HCT116 (cell line): ENCODE data around the gene CEP70. TPM values are rescaled to one million over a fixed set of nuclear protein-coding genes. Genes with fewer than 3 reads are reported as not detected.

Source experiments
- ATAC-seq: fragments of 200-7000 bp; cut with Tn5 transposase; 2 replicates; pipeline ENCODE4 v1.9.1; 2020; ENCODE audit warnings: mild to moderate bottlenecking, moderate library complexity
- BruUV-seq: library from RNA; stranded (reverse); fragments of 400-500 nt; replicated peaks from 2 replicates; lab custom pipeline; 2021; lab: Mats Ljungman, UMichigan
- CTCF ChIA-PET: fragments of 300-600 bp; sonication (Branson Sonifier 250); formaldehyde crosslinking; loops from one replicate; lab custom pipeline; 2021; ENCODE audit warnings: antibody characterized with exemption; lab: Charles Lee
- POLR2A ChIA-PET: fragments of 300-600, 350-600 bp; sonication (Branson Sonifier 250); formaldehyde crosslinking; loops from one replicate; lab custom pipeline; 2021; ENCODE audit warnings: antibody characterized with exemption; lab: Charles Lee
- RAD21 ChIA-PET, 2 experiments: fragments of 300-600 bp; sonication (Branson Sonifier 250); formaldehyde crosslinking; loops; one replicate each; lab custom pipeline; 2023; ENCODE audit warnings: low total read pairs in 2 of 2; ENCODE audit not compliant: uncharacterized antibody in 2 of 2, unreplicated experiment in 2 of 2, low non-redundant PET in 1 of 2; lab: Charles Lee
- DNase-seq: peaks from one replicate; pipeline ENCODE4 v3.0.0-alpha.2; 2010; ENCODE audit warnings: low read depth, low spot score
- H2AFZ ChIP-seq: fragments of 200-600 bp; shearing (Covaris generic), sonication (generic); 2 replicates; pipeline ENCODE4 v1.6.1; 2017; ENCODE audit warnings: low read depth, mixed run types, mixed read lengths, antibody characterized with exemption, low read length; ENCODE audit not compliant: poor library complexity, severe bottlenecking
- H3K27ac ChIP-seq: 2 replicates; pipeline ENCODE4 v1.5.1; 2012; ENCODE audit warnings: low read depth, low read length
- H3K27me3 ChIP-seq: fragments of 200-600 bp; sonication (generic); 2 replicates; pipeline ENCODE4 v1.6.1; 2016; ENCODE audit warnings: mixed run types, low read length, mixed read lengths; ENCODE audit not compliant: insufficient read depth
- H3K36me3 ChIP-seq, 2 experiments: fragments of 200-500 bp in 1 of 2; fragments of 200-600 bp in 1 of 2; sonication (Bioruptor generic) in 1 of 2; sonication (generic) in 1 of 2; 2 replicates each; pipeline versions ENCODE4 v1.5.1 to v1.6.1; 2014 to 2016; ENCODE audit warnings: low read length in 2 of 2, inconsistent platforms in 1 of 2, mixed read lengths in 1 of 2, mixed run types in 1 of 2; ENCODE audit not compliant: insufficient read depth in 2 of 2, control insufficient read depth in 1 of 2
- H3K4me1 ChIP-seq, 2 experiments: fragments of 200-600 bp in 1 of 2; sonication (generic) in 1 of 2; 2 replicates each; pipeline versions ENCODE4 v1.5.1 to v1.6.1; 2012 to 2017; ENCODE audit warnings: low read length in 2 of 2, inconsistent platforms in 1 of 2, mild to moderate bottlenecking in 1 of 2, mixed read lengths in 1 of 2, mixed run types in 1 of 2, moderate library complexity in 1 of 2; ENCODE audit not compliant: insufficient read depth in 2 of 2, control insufficient read depth in 1 of 2
- H3K4me2 ChIP-seq: fragments of 200-600 bp; sonication (generic); 2 replicates; pipeline ENCODE4 v1.6.1; 2017; ENCODE audit warnings: mixed run types, low read length, mixed read lengths
- H3K4me3 ChIP-seq, 2 experiments: fragments of 200-600 bp in 1 of 2; sonication (generic) in 1 of 2; replicated peaks in 1 of 2; 2 replicates each; pipeline ENCODE4 v1.5.1; 2011 to 2016; ENCODE audit warnings: low read length in 2 of 2, control low read depth in 1 of 2, low read depth in 1 of 2, mild to moderate bottlenecking in 1 of 2, mixed read lengths in 1 of 2, mixed run types in 1 of 2
- H3K79me2 ChIP-seq: fragments of 200-600 bp; sonication (generic); 2 replicates; pipeline ENCODE4 v1.6.1; 2017; ENCODE audit warnings: mild to moderate bottlenecking, mixed run types, low read length, moderate library complexity, mixed read lengths; ENCODE audit not compliant: insufficient read depth
- H3K9ac ChIP-seq: fragments of 200-600 bp; sonication (generic); 2 replicates; pipeline ENCODE4 v1.6.1; 2016; ENCODE audit warnings: low read length, mixed read lengths
- H3K9me2 ChIP-seq: fragments of 200-600 bp; sonication (generic), shearing (Covaris generic); 2 replicates; pipeline ENCODE4 v1.6.1; 2017; ENCODE audit warnings: mixed run types, mild to moderate bottlenecking, moderate library complexity; ENCODE audit not compliant: insufficient read depth
- H3K9me3 ChIP-seq, 2 experiments: fragments of 200-500 bp in 1 of 2; fragments of 200-600 bp in 1 of 2; sonication (Bioruptor generic) in 1 of 2; sonication (generic) in 1 of 2; 2 replicates each; pipeline ENCODE4 v1.6.1; 2014 to 2017; ENCODE audit warnings: low read length in 2 of 2, mixed read lengths in 2 of 2, inconsistent platforms in 1 of 2, low read depth in 1 of 2, mild to moderate bottlenecking in 1 of 2, mixed run types in 1 of 2, moderate library complexity in 1 of 2; ENCODE audit not compliant: control insufficient read depth in 1 of 2, insufficient read depth in 1 of 2
- H4K20me1 ChIP-seq: fragments of 200-600 bp; sonication (generic), shearing (Covaris generic); 2 replicates; pipeline ENCODE4 v1.6.1; 2017; ENCODE audit warnings: mixed run types, mild to moderate bottlenecking, moderate library complexity; ENCODE audit not compliant: insufficient read depth
- CBX3 ChIP-seq: IDR thresholded peaks from 2 replicates; pipeline ENCODE4 v1.6.1; 2012; ENCODE audit warnings: low read depth
- CEBPB ChIP-seq: IDR thresholded peaks from 2 replicates; pipeline ENCODE4 v1.6.1; 2012; ENCODE audit warnings: low read depth
- CTCF ChIP-seq, 3 experiments: fragments of 200-600 bp in 1 of 3; sonication (generic) in 1 of 3; IDR thresholded peaks in 2 of 3; conservative IDR thresholded peaks in 1 of 3; 2 replicates each; pipeline ENCODE4 v1.5.1; 2012 to 2017; ENCODE audit warnings: low read depth in 2 of 3, low read length in 2 of 3, antibody characterized with exemption in 1 of 3, borderline replicate concordance in 1 of 3, control low read depth in 1 of 3, mild to moderate bottlenecking in 1 of 3, mixed read lengths in 1 of 3, mixed run types in 1 of 3, moderate library complexity in 1 of 3; ENCODE audit not compliant: insufficient read depth in 1 of 3
- EGR1 ChIP-seq: IDR thresholded peaks from 2 replicates; pipeline ENCODE4 v1.6.1; 2012; ENCODE audit warnings: low read depth
- ELF1 ChIP-seq: IDR thresholded peaks from 2 replicates; pipeline ENCODE4 v1.6.1; 2012; ENCODE audit warnings: low read depth, borderline replicate concordance
- EZH2 ChIP-seq: fragments of 200-600 bp; sonication (generic); IDR thresholded peaks from 2 replicates; pipeline ENCODE4 v1.6.1; 2017; ENCODE audit warnings: antibody characterized with exemption, mixed run types
- EZH2phosphoT487 ChIP-seq: fragments of 200-600 bp; IDR thresholded peaks from 2 replicates; pipeline ENCODE4 v1.6.1; 2018; ENCODE audit warnings: antibody characterized with exemption, borderline replicate concordance
- FOSL1 ChIP-seq: IDR thresholded peaks from 2 replicates; pipeline ENCODE4 v1.6.1; 2012; ENCODE audit warnings: low read depth
- JUND ChIP-seq: IDR thresholded peaks from 2 replicates; pipeline ENCODE4 v1.6.1; 2012
- POLR2A ChIP-seq: IDR thresholded peaks from 2 replicates; pipeline ENCODE4 v1.7.0; 2011; ENCODE audit warnings: borderline replicate concordance; ENCODE audit not compliant: insufficient read depth, insufficient read length; ENCODE audit errors: extremely low read depth
- POLR2AphosphoS5 ChIP-seq: IDR thresholded peaks from 2 replicates; pipeline ENCODE4 v1.6.1; 2011; ENCODE audit warnings: mild to moderate bottlenecking, low read depth, low read length, moderate library complexity
- RAD21 ChIP-seq: IDR thresholded peaks from 2 replicates; pipeline ENCODE4 v1.6.1; 2012; ENCODE audit warnings: low read depth, mild to moderate bottlenecking
- SIN3A ChIP-seq: IDR thresholded peaks from 2 replicates; pipeline ENCODE4 v1.6.1; 2012; ENCODE audit warnings: low read depth
- SRF ChIP-seq: IDR thresholded peaks from 2 replicates; pipeline ENCODE4 v1.6.1; 2012; ENCODE audit warnings: low read depth
- TCF7L2 ChIP-seq: IDR thresholded peaks from 2 replicates; pipeline ENCODE4 v1.7.0; 2011; ENCODE audit warnings: borderline replicate concordance, inconsistent platforms; ENCODE audit not compliant: insufficient read depth, insufficient read length; ENCODE audit errors: extremely low read depth
- YY1 ChIP-seq: IDR thresholded peaks from 2 replicates; pipeline ENCODE4 v1.6.1; 2011; ENCODE audit warnings: low read length, low read depth, moderate library complexity, mild to moderate bottlenecking; ENCODE audit not compliant: insufficient replicate concordance; ENCODE audit errors: extremely low read depth
- ZBTB33 ChIP-seq: IDR thresholded peaks from 2 replicates; pipeline ENCODE4 v1.6.1; 2011; ENCODE audit warnings: mild to moderate bottlenecking, low read length, moderate library complexity; ENCODE audit not compliant: insufficient replicate concordance; ENCODE audit errors: extremely low read depth
- ZFX ChIP-seq: fragments of 450-650 bp; IDR thresholded peaks from 2 replicates; pipeline ENCODE4 v1.6.1; 2017
- ZNF274 ChIP-seq: fragments of 200-500 bp; sonication (Bioruptor generic); IDR thresholded peaks from 2 replicates; pipeline ENCODE4 v1.6.1; 2014; ENCODE audit warnings: mild to moderate bottlenecking, low read depth, low read length, inconsistent platforms
- intact Hi-C: fragments of 100-400 bp; cut with micrococcal nuclease; formaldehyde crosslinking; loops from 2 replicates; pipeline ENCODE4 v1.10.0; 2022
- total RNA-seq: library from RNA; stranded (reverse); gene quantifications from one replicate; pipeline ENCODE4 v1.2.1, GENCODE V29; 2021; ENCODE audit not compliant: unreplicated experiment

Gene CEP70
- total RNA-seq, 1 experiment from 2014 or later: 38.7 TPM

GRCh38 chr3:138492980-138493675, 100.9 kb downstream of the CEP70 start:
- Histone ChIP-seq H3K4me3 (no peak overlapping the region), H3K27ac (no peak overlapping the region)

GRCh38 chr3:138491971-138492370, 102.1 kb downstream of the CEP70 start:
- ChIA-PET CTCF (no interaction called here), POLR2A (no interaction called here), RAD21 (no interaction called here)
- DNase-seq: no peak
- Histone ChIP-seq H3K9ac (no peak overlapping the region), H3K4me2 (no peak overlapping the region), H3K9me3 (no peaks in the 10 kb centered on the region), H3K4me3 (no peak overlapping the region), H3K27ac (no peak overlapping the region), H3K4me1 (no peaks in the 10 kb centered on the region), H3K27me3 (no peaks in the 10 kb centered on the region), H4K20me1 (no peaks in the 10 kb centered on the region), H3K36me3 (no peaks in the 10 kb centered on the region), H2AFZ (no peak overlapping the region), H3K9me2 (no peaks in the 10 kb centered on the region), H3K79me2 (no peaks in the 10 kb centered on the region)
- BruUV-seq: no TSS peak
- no peak for ATAC-seq
- intact Hi-C loops: no loop called here
- no peak for TF ChIP-seq ZNF274
- TF ChIP-seq EZH2phosphoT487: no peak
- no peak for TF ChIP-seq TCF7L2
- TF ChIP-seq EZH2: no peak
- TF ChIP-seq CEBPB: no peak
- TF ChIP-seq SRF: no peak
- TF ChIP-seq ZBTB33: no peak
- TF ChIP-seq ELF1: no peak
- TF ChIP-seq YY1: no peak
- no peak for TF ChIP-seq JUND
- TF ChIP-seq CBX3: no peak
- TF ChIP-seq CTCF (IDR thresholded peaks at IDR 0.05 in 2 of 3, conservative IDR thresholded peaks at IDR 0.05 in 1 of 3; ENCODE audit: borderline replicate concordance in 1 of 3, insufficient read depth in 1 of 3, low read depth in 2 of 3, low read length in 2 of 3): no peak
- TF ChIP-seq SIN3A: no peak

More at GRCh38 chr3:138492980-138493675, 100.9 kb downstream of the CEP70 start:
- no peak overlapping the region for H2AFZ ChIP-seq
- H3K4me1 ChIP-seq: no peaks in the 10 kb centered on the region
- no peaks in the 10 kb centered on the region; the same call in 1 of the 2 replicates for H4K20me1 ChIP-seq
- CTCF ChIA-PET: no interaction called here
- H3K9ac ChIP-seq: no peak overlapping the region
- DNase-seq (no peak), ATAC-seq (no peak)
- no peaks in the 10 kb centered on the region for H3K27me3 ChIP-seq
- RAD21 ChIA-PET: no interaction called here
- no peaks in the 10 kb centered on the region for H3K9me3 ChIP-seq
- no peaks in the 10 kb centered on the region for H3K9me2 ChIP-seq
- H3K4me2 ChIP-seq: no peak overlapping the region
- no peak for TF ChIP-seq ELF1
- TF ChIP-seq EZH2phosphoT487: no peak
- TF ChIP-seq JUND: no peak
- no peak for TF ChIP-seq RAD21
- TF ChIP-seq FOSL1: no peak
- no peak for TF ChIP-seq EZH2
- TF ChIP-seq POLR2AphosphoS5: no peak
- TF ChIP-seq POLR2A: no peak
- TF ChIP-seq EGR1: no peak
- TF ChIP-seq ZNF274: no peak
- no peak for TF ChIP-seq ZFX
- intact Hi-C loops: no loop called here
- POLR2A ChIA-PET: no interaction called here
- no peaks in the 10 kb centered on the region for H3K79me2 ChIP-seq
- no TSS peak for BruUV-seq
- H3K36me3 ChIP-seq: no peaks in the 10 kb centered on the region
